Measurements from ENCODE around the gene AFDN.

DNA sequence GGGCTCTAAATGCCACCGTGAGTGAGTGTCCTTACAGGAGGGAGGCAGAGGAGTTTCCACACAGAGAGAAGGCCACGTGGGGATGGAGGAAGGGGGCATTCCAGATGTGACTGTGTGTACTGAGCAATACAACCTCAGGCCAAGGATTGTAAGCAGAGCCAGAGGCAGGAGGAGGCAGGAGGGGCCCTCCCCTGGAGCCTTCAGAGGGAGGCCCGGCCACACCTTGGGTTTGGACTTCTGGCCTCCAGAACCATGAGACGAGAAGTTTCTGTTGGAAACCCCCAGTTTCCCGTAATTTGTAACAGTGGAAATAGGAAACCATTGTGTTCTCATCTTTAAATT is 161.4 kb downstream of the AFDN start:
- TF ChIP-seq, protein P1, sequence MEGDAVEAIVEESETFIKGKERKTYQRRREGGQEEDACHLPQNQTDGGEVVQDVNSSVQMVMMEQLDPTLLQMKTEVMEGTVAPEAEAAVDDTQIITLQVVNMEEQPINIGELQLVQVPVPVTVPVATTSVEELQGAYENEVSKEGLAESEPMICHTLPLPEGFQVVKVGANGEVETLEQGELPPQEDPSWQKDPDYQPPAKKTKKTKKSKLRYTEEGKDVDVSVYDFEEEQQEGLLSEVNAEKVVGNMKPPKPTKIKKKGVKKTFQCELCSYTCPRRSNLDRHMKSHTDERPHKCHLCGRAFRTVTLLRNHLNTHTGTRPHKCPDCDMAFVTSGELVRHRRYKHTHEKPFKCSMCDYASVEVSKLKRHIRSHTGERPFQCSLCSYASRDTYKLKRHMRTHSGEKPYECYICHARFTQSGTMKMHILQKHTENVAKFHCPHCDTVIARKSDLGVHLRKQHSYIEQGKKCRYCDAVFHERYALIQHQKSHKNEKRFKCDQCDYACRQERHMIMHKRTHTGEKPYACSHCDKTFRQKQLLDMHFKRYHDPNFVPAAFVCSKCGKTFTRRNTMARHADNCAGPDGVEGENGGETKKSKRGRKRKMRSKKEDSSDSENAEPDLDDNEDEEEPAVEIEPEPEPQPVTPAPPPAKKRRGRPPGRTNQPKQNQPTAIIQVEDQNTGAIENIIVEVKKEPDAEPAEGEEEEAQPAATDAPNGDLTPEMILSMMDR (conservative IDR thresholded peaks at IDR 0.05) = no peak
- TF ChIP-seq EZH2 (IDR thresholded peaks at IDR 0.05; ENCODE audit: low read depth) = no peak

Data from PC-9 (cell line).